Body of pancreas (tissue), 4 donors: ENCODE data around the gene COL5A2.

Experiments used
- CTCF ChIP-seq, 7 experiments: fragments of 450-650 bp in 4 of 7; fragments of 200-600 bp in 3 of 7; sonication (generic) in 3 of 7; IDR thresholded peaks; one replicate each; pipeline ENCODE4 v1.5.1; 2016 to 2019; ENCODE audit warnings: antibody characterized with exemption in 7 of 7
- POLR2A ChIP-seq, 3 donors: fragments of 450-650 bp; IDR thresholded peaks; one replicate each; pipeline ENCODE4 v1.6.1; 2016; ENCODE audit warnings: antibody characterized with exemption in 3 of 3, mild to moderate bottlenecking in 2 of 3

- TF ChIP-seq CTCF (IDR thresholded peaks at IDR 0.05) (no peak), POLR2A (IDR thresholded peaks at IDR 0.05) (no peak)
Observed at GRCh38 chr2:189134485-189134884, 45.1 kb downstream of the COL5A2 start.
